ENCODE results near the gene OTOP2.

The OTOP2 gene

DNA sequence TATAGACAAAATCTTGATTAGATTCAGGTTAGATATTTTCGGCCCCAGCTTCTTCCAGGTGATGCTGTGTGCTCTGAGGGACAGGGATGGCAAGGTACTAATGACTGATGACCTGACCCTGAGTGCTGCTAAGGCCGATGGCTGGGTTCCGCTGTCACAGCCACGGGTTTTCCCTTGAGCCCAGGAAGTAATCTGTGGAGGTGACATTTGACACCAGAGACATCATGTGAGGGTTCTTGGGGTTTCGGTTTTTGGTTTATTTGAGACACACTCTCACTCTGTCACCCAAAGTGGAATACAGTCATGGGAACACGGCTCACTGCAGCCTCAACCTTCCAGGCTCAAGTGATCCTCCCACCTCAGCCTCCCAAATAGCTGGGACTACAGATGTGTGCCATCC lies 21.5 kb downstream of the OTOP2 start:
- no peaks in the 10 kb centered on the region for H3K4me1 Mint-ChIP-seq
- no peaks in the 10 kb centered on the region for H3K9me3 Mint-ChIP-seq
- no peak overlapping the region for H3K27ac Mint-ChIP-seq
- H3K36me3 Mint-ChIP-seq (ENCODE audit: low read depth): no peaks in the 10 kb centered on the region
- TF ChIP-seq, protein P1, sequence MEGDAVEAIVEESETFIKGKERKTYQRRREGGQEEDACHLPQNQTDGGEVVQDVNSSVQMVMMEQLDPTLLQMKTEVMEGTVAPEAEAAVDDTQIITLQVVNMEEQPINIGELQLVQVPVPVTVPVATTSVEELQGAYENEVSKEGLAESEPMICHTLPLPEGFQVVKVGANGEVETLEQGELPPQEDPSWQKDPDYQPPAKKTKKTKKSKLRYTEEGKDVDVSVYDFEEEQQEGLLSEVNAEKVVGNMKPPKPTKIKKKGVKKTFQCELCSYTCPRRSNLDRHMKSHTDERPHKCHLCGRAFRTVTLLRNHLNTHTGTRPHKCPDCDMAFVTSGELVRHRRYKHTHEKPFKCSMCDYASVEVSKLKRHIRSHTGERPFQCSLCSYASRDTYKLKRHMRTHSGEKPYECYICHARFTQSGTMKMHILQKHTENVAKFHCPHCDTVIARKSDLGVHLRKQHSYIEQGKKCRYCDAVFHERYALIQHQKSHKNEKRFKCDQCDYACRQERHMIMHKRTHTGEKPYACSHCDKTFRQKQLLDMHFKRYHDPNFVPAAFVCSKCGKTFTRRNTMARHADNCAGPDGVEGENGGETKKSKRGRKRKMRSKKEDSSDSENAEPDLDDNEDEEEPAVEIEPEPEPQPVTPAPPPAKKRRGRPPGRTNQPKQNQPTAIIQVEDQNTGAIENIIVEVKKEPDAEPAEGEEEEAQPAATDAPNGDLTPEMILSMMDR (IDR thresholded peaks at IDR 0.05; ENCODE audit: unreplicated experiment in 3 of 3): no peak
- no peak overlapping the region for H3K4me3 Mint-ChIP-seq
- H3K27me3 Mint-ChIP-seq (ENCODE audit: low read depth): peaks cover 75% of the 10 kb centered on the region

DNA sequence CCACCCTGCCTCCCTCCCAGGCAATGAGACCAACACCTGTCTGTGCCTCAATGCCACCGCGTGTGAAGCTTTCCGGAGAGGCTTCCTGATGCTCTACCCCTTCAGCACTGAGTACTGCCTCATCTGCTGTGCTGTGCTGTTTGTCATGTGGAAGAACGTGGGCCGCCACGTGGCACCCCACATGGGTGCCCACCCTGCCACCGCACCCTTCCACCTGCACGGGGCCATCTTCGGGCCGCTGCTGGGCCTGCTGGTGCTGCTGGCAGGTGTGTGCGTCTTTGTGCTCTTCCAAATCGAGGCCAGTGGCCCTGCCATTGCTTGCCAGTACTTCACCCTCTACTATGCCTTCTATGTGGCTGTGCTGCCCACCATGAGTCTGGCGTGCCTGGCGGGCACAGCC lies 22.6 kb downstream of the OTOP2 start:
- Mint-ChIP-seq H3K27me3 (ENCODE audit: low read depth) (peaks cover 74% of the 10 kb centered on the region), H3K9me3 (no peaks in the 10 kb centered on the region), H3K4me1 (no peaks in the 10 kb centered on the region), H3K36me3 (ENCODE audit: low read depth) (no peaks in the 10 kb centered on the region), H3K27ac (no peak overlapping the region), H3K4me3 (no peak overlapping the region)
- TF ChIP-seq, protein P1 (IDR thresholded peaks at IDR 0.05; ENCODE audit: unreplicated experiment in 3 of 3): no peak

DNA sequence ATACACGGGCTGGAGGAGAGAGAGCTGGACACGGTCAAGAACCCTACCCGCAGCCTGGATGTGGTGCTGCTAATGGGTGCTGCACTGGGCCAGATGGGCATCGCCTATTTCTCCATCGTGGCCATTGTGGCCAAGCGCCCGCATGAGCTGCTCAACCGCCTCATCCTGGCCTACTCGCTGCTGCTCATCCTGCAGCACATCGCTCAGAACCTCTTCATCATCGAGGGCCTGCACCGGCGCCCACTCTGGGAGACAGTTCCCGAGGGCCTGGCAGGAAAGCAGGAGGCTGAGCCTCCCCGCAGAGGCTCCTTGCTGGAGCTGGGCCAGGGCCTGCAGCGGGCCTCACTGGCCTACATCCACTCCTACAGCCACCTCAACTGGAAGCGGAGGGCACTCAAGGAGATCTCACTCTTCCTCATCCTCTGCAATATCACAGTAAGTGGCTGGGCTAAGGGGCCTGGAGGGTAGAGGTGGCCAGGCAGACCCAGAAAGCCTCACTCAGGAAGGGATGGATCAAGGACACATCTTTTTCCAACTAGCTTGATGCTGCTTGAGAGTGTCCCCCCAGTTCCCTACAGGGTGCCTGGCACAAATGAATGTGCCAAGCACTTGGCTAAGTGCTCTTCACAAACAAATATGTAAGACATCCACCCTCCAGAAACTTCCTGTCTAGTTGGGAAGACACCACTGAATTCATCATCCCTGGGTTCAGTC lies 23.1 kb downstream of the OTOP2 start:
- H3K27me3 Mint-ChIP-seq (ENCODE audit: low read depth): peaks cover 72% of the 10 kb centered on the region
- no peaks in the 10 kb centered on the region for H3K9me3 Mint-ChIP-seq
- no peak overlapping the region for H3K4me3 Mint-ChIP-seq
- no peaks in the 10 kb centered on the region for H3K36me3 Mint-ChIP-seq (ENCODE audit: low read depth)
- H3K4me1 Mint-ChIP-seq: no peaks in the 10 kb centered on the region
- no peak overlapping the region for H3K27ac Mint-ChIP-seq
- TF ChIP-seq, protein P1 (IDR thresholded peaks at IDR 0.05; ENCODE audit: unreplicated experiment in 3 of 3): no peak

DNA sequence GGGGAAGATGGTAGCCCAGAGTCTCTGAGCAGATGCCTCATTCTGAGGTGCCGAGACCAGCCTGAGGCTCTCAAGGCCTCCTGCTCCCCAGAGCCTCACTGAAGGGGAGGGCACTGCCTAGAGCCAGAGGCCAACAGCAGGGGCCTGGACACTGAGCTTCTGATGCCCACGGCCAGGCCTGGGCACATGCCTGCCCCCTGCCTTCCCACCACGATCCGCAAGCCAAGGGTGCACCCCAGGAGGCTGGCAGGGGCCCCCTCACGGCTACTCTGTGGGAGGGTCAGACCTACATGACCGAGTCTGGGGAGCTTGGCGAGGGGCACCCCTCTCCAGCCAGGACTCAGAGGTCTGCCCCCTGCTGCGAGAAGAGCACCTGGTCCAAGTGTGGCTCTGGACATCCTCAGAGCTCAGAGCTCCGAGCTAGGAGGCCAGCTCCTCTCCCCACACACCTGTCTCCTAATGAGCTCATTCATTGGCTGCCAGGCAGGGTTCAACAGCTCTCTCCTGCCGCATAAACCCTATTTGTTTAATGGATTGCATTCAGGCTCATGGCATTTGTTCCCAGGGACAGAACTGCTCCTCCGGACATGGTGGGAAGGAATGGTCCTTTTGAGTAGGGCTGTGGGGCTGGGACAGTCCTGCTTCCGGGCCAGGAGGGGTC lies 25.5 kb downstream of the OTOP2 start:
- TF ChIP-seq, protein P1 (IDR thresholded peaks at IDR 0.05; ENCODE audit: unreplicated experiment in 3 of 3): no peak
- no peak overlapping the region for H3K27ac Mint-ChIP-seq
- H3K4me1 Mint-ChIP-seq: no peaks in the 10 kb centered on the region
- H3K36me3 Mint-ChIP-seq (ENCODE audit: low read depth): no peaks in the 10 kb centered on the region
- H3K4me3 Mint-ChIP-seq: no peak overlapping the region
- peaks cover 60% of the 10 kb centered on the region for H3K27me3 Mint-ChIP-seq (ENCODE audit: low read depth)
- no peaks in the 10 kb centered on the region for H3K9me3 Mint-ChIP-seq

- Mint-ChIP-seq H3K9me3 (no peaks in the 10 kb centered on the region), H3K4me3 (no peak overlapping the region), H3K27ac (no peak overlapping the region), H3K27me3 (ENCODE audit: low read depth) (peaks cover 60% of the 10 kb centered on the region), H3K4me1 (no peaks in the 10 kb centered on the region), H3K36me3 (ENCODE audit: low read depth) (no peaks in the 10 kb centered on the region)
- TF ChIP-seq, protein P1 (IDR thresholded peaks at IDR 0.05; ENCODE audit: unreplicated experiment in 3 of 3): no peak
Observed at GRCh38 chr17:74950207-74950606, 26.1 kb downstream of the OTOP2 start.

- Mint-ChIP-seq H3K27ac (no peak overlapping the region), H3K4me1 (no peaks in the 10 kb centered on the region), H3K9me3 (no peaks in the 10 kb centered on the region), H3K27me3 (ENCODE audit: low read depth) (peaks cover 63% of the 10 kb centered on the region), H3K4me3 (no peak overlapping the region), H3K36me3 (ENCODE audit: low read depth) (no peaks in the 10 kb centered on the region)
- TF ChIP-seq, protein P1 (IDR thresholded peaks at IDR 0.05; ENCODE audit: unreplicated experiment in 3 of 3): no peak
Observed at GRCh38 chr17:74951065-74951464, 27.0 kb downstream of the OTOP2 start.
